ENCODE measurements around the gene CAPZB. TPM values are rescaled to one million over a fixed set of nuclear protein-coding genes. Genes with fewer than 3 reads are reported as not detected.

CAPZB gene
- polyA plus RNA-seq, 3 donors: 229 to 280 (median 234) TPM

- DNase-seq (ENCODE audit: extremely low read depth in 1 of 11, low read depth in 9 of 11, low spot score in 4 of 11): no peak
Measured at GRCh38 chr1:19461220-19461554, 24.2 kb downstream of the CAPZB start.

GRCh38 chr1:19460535-19461219, 24.7 kb downstream of the CAPZB start:
- DNase-seq (ENCODE audit: extremely low read depth in 1 of 11, low read depth in 9 of 11, low spot score in 4 of 11): no peak

GRCh38 chr1:19458815-19459417, 26.4 kb downstream of the CAPZB start:
- DNase-seq (ENCODE audit: extremely low read depth in 1 of 11, low read depth in 9 of 11, low spot score in 4 of 11): no peak

GRCh38 chr1:19457607-19458006, 27.7 kb downstream of the CAPZB start:
- DNase-seq (ENCODE audit: extremely low read depth in 1 of 11, low read depth in 9 of 11, low spot score in 4 of 11): no peak

GRCh38 chr1:19456968-19457441, 28.3 kb downstream of the CAPZB start:
- DNase-seq (ENCODE audit: extremely low read depth in 1 of 11, low read depth in 9 of 11, low spot score in 4 of 11): no peak

- no peak for DNase-seq (ENCODE audit: extremely low read depth in 1 of 11, low read depth in 9 of 11, low spot score in 4 of 11)
Measured at GRCh38 chr1:19455353-19455752, 30.0 kb downstream of the CAPZB start.

- DNase-seq (ENCODE audit: extremely low read depth in 1 of 11, low read depth in 9 of 11, low spot score in 4 of 11): no peak
Measured at GRCh38 chr1:19454265-19455146, 30.8 kb downstream of the CAPZB start.

GRCh38 chr1:19453741-19454201, 31.6 kb downstream of the CAPZB start:
- no peak for DNase-seq (ENCODE audit: extremely low read depth in 1 of 11, low read depth in 9 of 11, low spot score in 4 of 11)

- DNase-seq (ENCODE audit: extremely low read depth in 1 of 11, low read depth in 9 of 11, low spot score in 4 of 11): no peak
Measured at GRCh38 chr1:19452221-19452663, 33.1 kb downstream of the CAPZB start.

GRCh38 chr1:19450811-19451515, 34.4 kb downstream of the CAPZB start:
- no peak for DNase-seq (ENCODE audit: extremely low read depth in 1 of 11, low read depth in 9 of 11, low spot score in 4 of 11)

GRCh38 chr1:19449454-19450228, 35.7 kb downstream of the CAPZB start:
- no peak for DNase-seq (ENCODE audit: extremely low read depth in 1 of 11, low read depth in 9 of 11, low spot score in 4 of 11)

GRCh38 chr1:19448491-19449439, 36.6 kb downstream of the CAPZB start:
- no peak for DNase-seq (ENCODE audit: extremely low read depth in 1 of 11, low read depth in 9 of 11, low spot score in 4 of 11)

GRCh38 chr1:19447550-19447949, 37.8 kb downstream of the CAPZB start:
- no peak for DNase-seq (ENCODE audit: extremely low read depth in 1 of 11, low read depth in 9 of 11, low spot score in 4 of 11)

- no peak for DNase-seq (ENCODE audit: extremely low read depth in 1 of 11, low read depth in 9 of 11, low spot score in 4 of 11)
Measured at GRCh38 chr1:19445417-19446342, 39.7 kb downstream of the CAPZB start.

- no peak for DNase-seq (ENCODE audit: extremely low read depth in 1 of 11, low read depth in 9 of 11, low spot score in 4 of 11)
Measured at GRCh38 chr1:19444296-19445021, 40.9 kb downstream of the CAPZB start.

GRCh38 chr1:19443326-19443725, 42.0 kb downstream of the CAPZB start:
- no peak for DNase-seq (ENCODE audit: extremely low read depth in 1 of 11, low read depth in 9 of 11, low spot score in 4 of 11)
